ENCODE measurements around the gene MLANA.

Gene MLANA

DNA sequence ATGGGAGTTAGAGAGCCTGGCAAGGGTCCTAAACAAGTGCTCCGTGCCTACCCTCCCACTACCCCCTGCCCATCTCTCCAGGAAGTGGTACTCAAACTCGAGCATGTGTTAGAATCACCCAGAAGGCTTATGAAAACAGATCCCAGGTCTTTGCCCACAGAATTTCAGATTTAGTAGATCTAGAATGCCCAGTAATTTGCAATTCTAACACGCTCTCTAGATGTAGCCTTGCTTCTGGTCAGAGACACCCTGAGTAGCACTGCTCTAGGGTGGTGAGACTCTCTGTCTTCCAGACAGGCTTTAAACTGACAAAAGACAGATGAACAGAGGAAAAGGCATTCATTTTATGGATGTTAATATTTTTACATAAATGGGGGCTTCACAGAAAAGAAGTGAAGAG lies 37.1 kb upstream of the MLANA start:
- H3K9me3 ChIP-seq, result no peaks in the 10 kb centered on the region
- intact Hi-C loops (cut with DNase I; ENCODE audit: low total_unique reads), result no loop called here
- no peaks in the 10 kb centered on the region for H3K27me3 ChIP-seq
- H3K4me3 ChIP-seq, result no peak overlapping the region
- TF ChIP-seq, protein P1, sequence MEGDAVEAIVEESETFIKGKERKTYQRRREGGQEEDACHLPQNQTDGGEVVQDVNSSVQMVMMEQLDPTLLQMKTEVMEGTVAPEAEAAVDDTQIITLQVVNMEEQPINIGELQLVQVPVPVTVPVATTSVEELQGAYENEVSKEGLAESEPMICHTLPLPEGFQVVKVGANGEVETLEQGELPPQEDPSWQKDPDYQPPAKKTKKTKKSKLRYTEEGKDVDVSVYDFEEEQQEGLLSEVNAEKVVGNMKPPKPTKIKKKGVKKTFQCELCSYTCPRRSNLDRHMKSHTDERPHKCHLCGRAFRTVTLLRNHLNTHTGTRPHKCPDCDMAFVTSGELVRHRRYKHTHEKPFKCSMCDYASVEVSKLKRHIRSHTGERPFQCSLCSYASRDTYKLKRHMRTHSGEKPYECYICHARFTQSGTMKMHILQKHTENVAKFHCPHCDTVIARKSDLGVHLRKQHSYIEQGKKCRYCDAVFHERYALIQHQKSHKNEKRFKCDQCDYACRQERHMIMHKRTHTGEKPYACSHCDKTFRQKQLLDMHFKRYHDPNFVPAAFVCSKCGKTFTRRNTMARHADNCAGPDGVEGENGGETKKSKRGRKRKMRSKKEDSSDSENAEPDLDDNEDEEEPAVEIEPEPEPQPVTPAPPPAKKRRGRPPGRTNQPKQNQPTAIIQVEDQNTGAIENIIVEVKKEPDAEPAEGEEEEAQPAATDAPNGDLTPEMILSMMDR (IDR thresholded peaks at IDR 0.05), result no peak
- no peak overlapping the region for H3K27ac ChIP-seq
- no peaks in the 10 kb centered on the region for H3K4me1 ChIP-seq
- DNase-seq, result no peak
- peaks cover 0 to 7% (median 6%) of the 10 kb centered on the region in 3 donors for H3K36me3 ChIP-seq

DNA sequence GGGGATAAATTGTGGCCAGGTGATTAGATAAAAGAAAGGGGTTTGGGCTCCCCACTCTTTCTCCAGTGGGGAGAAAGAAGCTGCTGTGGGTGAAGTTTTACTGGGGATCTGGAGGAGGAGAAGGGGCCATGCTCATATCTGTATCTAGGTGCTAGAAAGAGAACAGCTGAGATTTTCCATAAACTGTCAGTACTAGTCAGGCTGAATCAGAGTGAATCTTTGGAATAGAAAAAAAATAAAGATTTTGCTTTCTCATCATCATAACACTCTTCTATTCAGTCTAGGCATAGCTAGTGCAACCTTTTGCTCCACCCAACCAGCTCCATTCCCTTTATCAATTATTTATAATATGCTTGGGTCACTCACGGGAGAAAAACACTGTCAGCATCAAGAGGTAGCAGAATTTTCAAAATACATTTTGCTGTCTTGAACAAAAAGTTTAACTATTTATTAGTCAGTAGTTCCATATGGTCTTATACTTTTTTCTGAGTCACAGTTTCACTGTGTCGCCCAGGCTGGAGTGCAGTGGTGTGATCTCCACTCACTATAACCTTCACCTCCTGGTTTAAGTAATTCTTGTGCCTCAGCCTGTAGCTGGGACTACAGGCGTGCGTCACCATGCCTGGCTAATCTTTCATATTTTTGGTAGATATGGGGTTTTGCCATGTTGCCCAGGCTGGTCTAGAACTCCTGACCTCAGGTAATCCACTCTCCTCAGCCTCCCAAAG lies 36.5 kb upstream of the MLANA start:
- Histone ChIP-seq H3K9me3 (no peaks in the 10 kb centered on the region), H3K36me3 (peaks cover 0 to 7% (median 6%) of the 10 kb centered on the region in 3 donors), H3K27ac (no peak overlapping the region), H3K4me3 (no peak overlapping the region), H3K27me3 (no peaks in the 10 kb centered on the region), H3K4me1 (no peaks in the 10 kb centered on the region)
- TF ChIP-seq, protein P1 (IDR thresholded peaks at IDR 0.05), result no peak
- DNase-seq, result no peak
- intact Hi-C loops (cut with DNase I; ENCODE audit: low total_unique reads), result no loop called here

DNA sequence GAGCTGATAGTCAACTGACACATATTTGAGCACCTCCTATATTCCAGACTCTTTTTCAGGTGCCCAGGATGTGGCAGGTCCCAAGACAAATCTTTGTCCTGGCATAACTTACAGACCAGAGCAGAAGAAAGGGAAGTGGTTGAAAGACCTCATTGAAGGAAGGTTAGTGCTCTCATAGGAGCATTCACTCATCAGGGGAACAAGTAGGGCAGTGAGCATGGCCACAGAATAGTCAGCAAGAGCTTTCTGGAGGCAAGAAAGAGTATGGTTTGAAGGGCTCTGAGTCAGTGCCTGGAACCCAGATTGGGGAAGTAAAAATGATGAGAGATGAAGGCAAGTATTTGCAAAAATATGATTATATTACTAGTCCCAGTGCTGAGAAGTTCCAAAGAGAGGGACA lies 32.8 kb upstream of the MLANA start:
- Histone ChIP-seq H3K36me3 (peaks cover 0 to 7% (median 6%) of the 10 kb centered on the region in 3 donors), H3K4me1 (no peaks in the 10 kb centered on the region), H3K9me3 (no peaks in the 10 kb centered on the region), H3K27ac (no peak overlapping the region), H3K4me3 (no peak overlapping the region), H3K27me3 (no peaks in the 10 kb centered on the region)
- intact Hi-C loops (cut with DNase I; ENCODE audit: low total_unique reads), result no loop called here
- TF ChIP-seq, protein P1 (IDR thresholded peaks at IDR 0.05), result no peak
- DNase-seq, result no peak

DNA sequence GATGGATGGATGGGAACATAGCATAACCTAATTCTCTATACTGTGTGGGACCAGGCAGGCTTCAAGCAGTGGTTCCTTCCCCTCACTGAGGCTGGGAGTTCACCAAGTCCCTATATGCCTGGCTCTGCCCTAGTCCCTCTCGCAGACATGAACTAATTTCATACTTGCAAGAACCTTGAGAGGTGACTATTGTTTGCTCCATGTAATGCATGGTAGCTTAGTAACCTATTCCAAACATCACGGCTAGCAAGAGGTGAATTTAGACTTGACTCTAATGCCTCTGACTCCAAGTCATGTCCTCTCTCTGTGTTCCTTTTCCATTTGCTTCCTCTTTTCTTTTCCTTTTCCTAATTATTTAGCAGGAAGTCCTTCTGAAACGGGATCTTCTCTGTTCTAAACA lies 31.9 kb upstream of the MLANA start:
- no peak for DNase-seq
- Histone ChIP-seq H3K36me3 (peaks cover 0 to 7% (median 6%) of the 10 kb centered on the region in 3 donors), H3K27me3 (no peaks in the 10 kb centered on the region), H3K27ac (no peak overlapping the region), H3K4me1 (no peaks in the 10 kb centered on the region), H3K4me3 (no peak overlapping the region), H3K9me3 (no peaks in the 10 kb centered on the region)
- TF ChIP-seq, protein P1 (IDR thresholded peaks at IDR 0.05), result no peak
- intact Hi-C loops (cut with DNase I; ENCODE audit: low total_unique reads), result no loop called here

DNA sequence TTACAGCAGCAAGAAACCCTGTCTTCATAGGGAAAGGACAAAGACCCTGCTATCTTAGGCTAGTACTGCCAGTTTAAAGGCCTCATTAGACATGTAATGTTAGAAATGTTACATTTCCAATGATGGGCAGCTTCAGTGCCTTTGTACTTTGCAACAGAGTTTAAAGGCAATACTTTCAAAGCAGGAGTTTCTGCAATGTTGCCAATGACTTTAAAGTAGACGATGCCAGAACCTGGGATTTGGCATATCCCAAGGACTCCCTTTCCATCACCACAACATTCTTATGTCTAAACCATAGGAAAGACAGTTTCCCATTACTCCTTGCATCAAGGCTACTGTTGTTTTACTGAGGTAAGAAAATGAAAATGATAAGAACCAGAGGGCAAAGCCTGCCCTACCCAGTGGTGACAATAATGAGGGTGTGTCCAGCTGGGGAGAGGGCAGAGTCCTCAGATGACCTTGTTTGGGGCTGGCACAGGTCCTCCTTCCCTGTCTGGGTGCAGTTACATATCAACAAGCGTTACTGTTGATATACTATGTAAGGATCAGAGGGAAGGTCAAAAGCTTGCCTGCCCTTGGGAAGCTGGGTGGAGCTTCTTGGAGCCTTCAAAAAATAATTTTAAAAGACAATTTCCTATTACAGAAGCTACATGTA lies 27.5 kb upstream of the MLANA start:
- Histone ChIP-seq H3K36me3 (no peaks in the 10 kb centered on the region), H3K4me1 (no peaks in the 10 kb centered on the region), H3K27me3 (no peaks in the 10 kb centered on the region), H3K9me3 (no peaks in the 10 kb centered on the region), H3K27ac (no peak overlapping the region), H3K4me3 (no peak overlapping the region)
- TF ChIP-seq, protein P1 (IDR thresholded peaks at IDR 0.05), result no peak
- no peak for DNase-seq
- intact Hi-C loops (cut with DNase I; ENCODE audit: low total_unique reads), result no loop called here

Measured in tibial artery (tissue), 4 donors.